GM21515 (cell line): Measurements from ENCODE around the gene ELF2.
A peak's percentile ranks its signal among the peaks of the same experiment; 100 is the strongest.
"Not testable (repeated sequence)": the region's sequence is repeated elsewhere in the genome, so short reads cannot be mapped to it uniquely, and the experiment has no call there.

Experiments
- ATAC-seq: cut with Tn5 transposase; IDR thresholded peaks from one replicate; pipeline ENCODE4 v1.9.1; 2021; ENCODE audit not compliant: unreplicated experiment

The ELF2 gene

GRCh38 chr4:139177049-139177868, at the start of gene ELF2:
ELF2 (minus strand) TSS chr4:139177218; CDS start chr4:139137701, 39,517 bp downstream.
- peak; percentile 39 for ATAC-seq

- no peak for ATAC-seq
Observed at GRCh38 chr4:139223682-139224317, 46.8 kb upstream of the ELF2 start.

- no peak for ATAC-seq
Observed at GRCh38 chr4:139222215-139222614, 45.2 kb upstream of the ELF2 start.

- no peak for ATAC-seq
Observed at GRCh38 chr4:139221687-139222086, 44.7 kb upstream of the ELF2 start.

- no peak for ATAC-seq
Observed at GRCh38 chr4:139219450-139220055, 42.5 kb upstream of the ELF2 start.

- ATAC-seq: peak; percentile 100
Observed at GRCh38 chr4:139214039-139214534, 37.1 kb upstream of the ELF2 start.

GRCh38 chr4:139213633-139214032, 36.6 kb upstream of the ELF2 start:
- ATAC-seq: not testable (repeated sequence)

GRCh38 chr4:139212900-139213299, 35.9 kb upstream of the ELF2 start:
- no peak for ATAC-seq

GRCh38 chr4:139210486-139210885, 33.5 kb upstream of the ELF2 start:
- no peak for ATAC-seq

GRCh38 chr4:139209470-139210063, 32.5 kb upstream of the ELF2 start:
- no peak for ATAC-seq

- ATAC-seq: no peak
Observed at GRCh38 chr4:139208404-139208945, 31.5 kb upstream of the ELF2 start.

GRCh38 chr4:139207873-139208403, 30.9 kb upstream of the ELF2 start:
- no peak for ATAC-seq

- no peak for ATAC-seq
Observed at GRCh38 chr4:139207247-139207646, 30.2 kb upstream of the ELF2 start.

GRCh38 chr4:139202991-139203390, 26.0 kb upstream of the ELF2 start:
- ATAC-seq: no peak

GRCh38 chr4:139200506-139200905, 23.5 kb upstream of the ELF2 start:
- ATAC-seq: no peak

- ATAC-seq: no peak
Observed at GRCh38 chr4:139200102-139200501, 23.1 kb upstream of the ELF2 start.

- not testable (repeated sequence) for ATAC-seq
Observed at GRCh38 chr4:139197214-139197613, 20.2 kb upstream of the ELF2 start.

- no peak for ATAC-seq
Observed at GRCh38 chr4:139196462-139196861, 19.4 kb upstream of the ELF2 start.

GRCh38 chr4:139191373-139191772, 14.4 kb upstream of the ELF2 start:
- no peak for ATAC-seq

- no peak for ATAC-seq
Observed at GRCh38 chr4:139189972-139190371, 13.0 kb upstream of the ELF2 start.

GRCh38 chr4:139189417-139189749, 12.4 kb upstream of the ELF2 start:
- ATAC-seq: no peak
